ENCODE data around the gene XPO6.

The XPO6 gene

GRCh38 chr16:28200661-28201060 lies 11.1 kb downstream of the XPO6 start:
- no peaks in the 10 kb centered on the region for H3K4me1 ChIP-seq (ENCODE audit: control insufficient read depth, insufficient read depth, low read length)
- H3K27ac ChIP-seq (ENCODE audit: low read length) = no peak overlapping the region
- no peak overlapping the region for H3K4me3 ChIP-seq (ENCODE audit: low read length)
- peaks cover 6% of the 10 kb centered on the region; the same call in 1 of the 2 replicates for H3K36me3 ChIP-seq (ENCODE audit: control insufficient read depth, insufficient read depth, low read length)
- DNase-seq (ENCODE audit: low read depth, low spot score) = no peak
- H3K9me3 ChIP-seq (ENCODE audit: control insufficient read depth, insufficient read depth, low read length) = no peaks in the 10 kb centered on the region
- no CpG with 5 or more reads among the region's 5 CpGs for WGBS (ENCODE audit: insufficient coverage, insufficient read length)
- no peaks in the 10 kb centered on the region for H3K27me3 ChIP-seq (ENCODE audit: control insufficient read depth, insufficient read depth, low read length)

GRCh38 chr16:28196387-28196987 lies 15.3 kb downstream of the XPO6 start:
- H3K27me3 ChIP-seq (ENCODE audit: control insufficient read depth, insufficient read depth, low read length) = no peaks in the 10 kb centered on the region
- no peak for DNase-seq (ENCODE audit: low read depth, low spot score)
- WGBS (ENCODE audit: insufficient coverage, insufficient read length) = no CpG with 5 or more reads among the region's 5 CpGs
- no peak overlapping the region for H3K27ac ChIP-seq (ENCODE audit: low read length)
- peaks cover 3% of the 10 kb centered on the region; the same call in 1 of the 2 replicates for H3K4me1 ChIP-seq (ENCODE audit: control insufficient read depth, insufficient read depth, low read length)
- no peaks in the 10 kb centered on the region for H3K36me3 ChIP-seq (ENCODE audit: control insufficient read depth, insufficient read depth, low read length)
- H3K9me3 ChIP-seq (ENCODE audit: control insufficient read depth, insufficient read depth, low read length) = no peaks in the 10 kb centered on the region
- no peak overlapping the region for H3K4me3 ChIP-seq (ENCODE audit: low read length)

DNA sequence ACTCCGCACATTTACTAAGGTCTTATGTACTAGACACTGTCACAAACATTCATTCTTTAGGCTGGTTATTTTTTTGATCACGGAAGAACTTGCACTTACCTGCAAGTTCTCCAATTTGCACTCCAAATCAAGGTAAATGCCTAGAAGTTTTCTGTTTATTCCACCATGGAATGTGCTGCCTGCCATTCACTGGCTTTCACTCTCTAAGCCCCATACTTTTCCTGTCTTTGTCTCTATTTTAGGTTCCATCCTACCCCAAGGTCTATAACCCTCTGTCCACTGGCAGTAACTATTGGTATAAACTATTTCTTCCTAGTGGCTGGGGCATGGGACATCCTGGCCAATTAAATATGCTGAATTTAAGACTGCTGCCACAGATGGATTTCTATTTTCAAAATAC lies 15.9 kb downstream of the XPO6 start:
- H3K27ac ChIP-seq (ENCODE audit: low read length) = no peak overlapping the region
- H3K4me1 ChIP-seq (ENCODE audit: control insufficient read depth, insufficient read depth, low read length) = peaks cover 3% of the 10 kb centered on the region; the same call in 1 of the 2 replicates
- no peak for DNase-seq (ENCODE audit: low read depth, low spot score)
- WGBS (ENCODE audit: insufficient coverage, insufficient read length) = no CpG with 5 or more reads among the region's 2 CpGs
- no peak overlapping the region for H3K4me3 ChIP-seq (ENCODE audit: low read length)
- no peaks in the 10 kb centered on the region for H3K36me3 ChIP-seq (ENCODE audit: control insufficient read depth, insufficient read depth, low read length)
- no peaks in the 10 kb centered on the region for H3K27me3 ChIP-seq (ENCODE audit: control insufficient read depth, insufficient read depth, low read length)
- H3K9me3 ChIP-seq (ENCODE audit: control insufficient read depth, insufficient read depth, low read length) = no peaks in the 10 kb centered on the region

GRCh38 chr16:28193530-28194423 lies 18.0 kb downstream of the XPO6 start:
- Histone ChIP-seq H3K4me3 (ENCODE audit: low read length) (no peak overlapping the region), H3K4me1 (ENCODE audit: control insufficient read depth, insufficient read depth, low read length) (peaks cover 3% of the 10 kb centered on the region; the same call in 1 of the 2 replicates), H3K36me3 (ENCODE audit: control insufficient read depth, insufficient read depth, low read length) (no peaks in the 10 kb centered on the region), H3K9me3 (ENCODE audit: control insufficient read depth, insufficient read depth, low read length) (no peaks in the 10 kb centered on the region), H3K27ac (ENCODE audit: low read length) (no peak overlapping the region), H3K27me3 (ENCODE audit: control insufficient read depth, insufficient read depth, low read length) (no peaks in the 10 kb centered on the region)
- DNase-seq (ENCODE audit: low read depth, low spot score) = no peak
- no CpG with 5 or more reads among the region's 14 CpGs for WGBS (ENCODE audit: insufficient coverage, insufficient read length)

GRCh38 chr16:28192806-28193529 lies 18.8 kb downstream of the XPO6 start:
- Histone ChIP-seq H3K36me3 (ENCODE audit: control insufficient read depth, insufficient read depth, low read length) (no peaks in the 10 kb centered on the region), H3K4me1 (ENCODE audit: control insufficient read depth, insufficient read depth, low read length) (peaks cover 3% of the 10 kb centered on the region; the same call in 1 of the 2 replicates), H3K27ac (ENCODE audit: low read length) (no peak overlapping the region), H3K9me3 (ENCODE audit: control insufficient read depth, insufficient read depth, low read length) (no peaks in the 10 kb centered on the region), H3K27me3 (ENCODE audit: control insufficient read depth, insufficient read depth, low read length) (no peaks in the 10 kb centered on the region), H3K4me3 (ENCODE audit: low read length) (no peak overlapping the region)
- no CpG with 5 or more reads among the region's 10 CpGs for WGBS (ENCODE audit: insufficient coverage, insufficient read length)
- no peak for DNase-seq (ENCODE audit: low read depth, low spot score)

DNA sequence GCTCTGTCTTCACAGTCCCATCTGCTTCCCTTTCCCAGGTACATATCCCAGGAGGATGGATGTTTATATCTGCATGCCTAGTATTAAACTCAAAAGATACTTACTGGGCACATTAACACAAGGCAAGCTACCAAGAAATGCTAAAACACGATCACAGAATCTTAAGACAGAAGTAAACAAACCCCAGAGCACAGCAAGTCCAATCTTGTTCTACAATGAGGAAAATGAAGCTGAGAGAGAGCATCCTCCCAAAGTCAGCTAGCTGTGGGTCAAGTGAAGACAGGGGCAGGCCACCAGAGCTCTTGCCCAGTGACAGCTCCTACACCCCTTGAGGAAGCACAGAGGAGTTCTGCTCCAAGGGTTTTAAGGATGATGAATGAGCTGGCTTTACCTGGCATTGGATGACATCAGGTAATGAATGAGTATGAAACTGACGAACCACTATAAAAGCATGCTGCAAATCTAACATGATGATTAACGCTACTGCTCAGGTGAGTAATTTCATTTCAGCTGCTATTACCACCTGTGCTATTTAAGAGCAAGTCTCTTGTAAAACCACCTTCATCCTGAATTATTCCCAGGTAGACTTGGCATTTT lies 20.3 kb downstream of the XPO6 start:
- WGBS (ENCODE audit: insufficient coverage, insufficient read length) = no CpG with 5 or more reads among the region's 3 CpGs
- no peaks in the 10 kb centered on the region for H3K36me3 ChIP-seq (ENCODE audit: control insufficient read depth, insufficient read depth, low read length)
- H3K27ac ChIP-seq (ENCODE audit: low read length) = no peak overlapping the region

DNA sequence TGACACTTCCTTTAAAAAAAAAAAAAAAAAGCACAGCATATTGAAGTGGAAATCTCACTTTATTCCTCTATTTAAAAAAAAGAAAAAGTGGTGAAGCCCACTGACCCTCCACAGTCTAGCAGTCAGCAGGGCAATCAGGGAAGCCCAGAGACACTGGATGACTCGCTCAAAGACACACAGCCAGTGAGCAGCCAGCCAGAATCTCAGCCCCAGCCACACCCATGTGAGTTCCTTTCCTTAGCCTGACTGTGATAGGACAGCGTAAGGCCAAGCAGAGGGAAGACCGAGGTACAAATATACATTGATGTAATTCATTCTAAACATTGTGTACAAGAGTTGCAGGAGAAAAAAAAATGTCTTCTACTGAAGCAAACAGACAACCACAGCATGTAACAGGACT lies 22.5 kb downstream of the XPO6 start:
- peaks cover 3% of the 10 kb centered on the region; the same call in 1 of the 2 replicates for H3K4me1 ChIP-seq (ENCODE audit: control insufficient read depth, insufficient read depth, low read length)
- no peak overlapping the region for H3K27ac ChIP-seq (ENCODE audit: low read length)
- no peak for DNase-seq (ENCODE audit: low read depth, low spot score)
- H3K4me3 ChIP-seq (ENCODE audit: low read length) = no peak overlapping the region
- no peaks in the 10 kb centered on the region for H3K27me3 ChIP-seq (ENCODE audit: control insufficient read depth, insufficient read depth, low read length)
- H3K36me3 ChIP-seq (ENCODE audit: control insufficient read depth, insufficient read depth, low read length) = no peaks in the 10 kb centered on the region
- no peaks in the 10 kb centered on the region for H3K9me3 ChIP-seq (ENCODE audit: control insufficient read depth, insufficient read depth, low read length)
- no CpG with 5 or more reads among the region's 3 CpGs for WGBS (ENCODE audit: insufficient coverage, insufficient read length)

More for the DNA sequence above, 20.3 kb downstream of the XPO6 start:
- H3K4me1 ChIP-seq (ENCODE audit: control insufficient read depth, insufficient read depth, low read length) = peaks cover 3% of the 10 kb centered on the region; the same call in 1 of the 2 replicates
- H3K27me3 ChIP-seq (ENCODE audit: control insufficient read depth, insufficient read depth, low read length) = no peaks in the 10 kb centered on the region
- H3K9me3 ChIP-seq (ENCODE audit: control insufficient read depth, insufficient read depth, low read length) = no peaks in the 10 kb centered on the region
- no peak for DNase-seq (ENCODE audit: low read depth, low spot score)
- H3K4me3 ChIP-seq (ENCODE audit: low read length) = no peak overlapping the region

DNA sequence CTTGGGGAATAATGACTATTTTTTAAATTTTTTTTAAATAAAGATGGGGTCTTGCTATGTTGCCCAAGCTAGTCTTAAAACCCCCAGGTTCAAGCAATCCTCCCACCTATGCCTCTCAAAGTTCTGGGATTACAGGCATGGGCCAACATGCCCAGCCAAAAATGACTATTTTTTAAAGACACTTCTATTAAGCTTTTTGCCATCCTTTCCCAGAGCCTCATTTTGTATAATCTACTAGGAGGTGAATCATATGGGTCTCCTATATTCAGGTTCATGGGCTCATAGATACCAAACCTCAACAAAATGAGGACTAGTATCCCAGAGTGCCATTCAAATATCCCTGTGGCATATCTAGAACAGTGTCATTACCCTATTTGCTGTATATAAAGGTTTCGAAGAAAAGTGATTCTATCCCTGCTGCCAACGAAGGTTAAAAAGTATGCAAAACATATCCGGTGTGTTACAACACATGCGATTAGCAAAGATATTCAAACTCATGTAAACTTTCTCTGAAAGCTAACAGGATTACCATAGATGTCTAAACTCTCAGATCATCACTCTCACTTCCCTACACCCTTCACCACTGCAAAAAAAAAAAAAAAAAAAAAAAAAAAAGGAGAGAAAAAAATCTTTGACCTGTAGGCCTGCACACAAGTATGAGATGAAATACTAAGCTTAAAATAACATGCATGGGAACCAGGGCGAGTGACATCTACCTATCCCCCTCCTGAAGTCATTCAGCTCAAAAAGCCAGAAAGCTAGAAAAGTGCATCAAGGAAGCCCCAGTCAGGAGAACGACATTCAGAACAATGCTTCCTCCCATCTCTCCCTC lies 23.5 kb downstream of the XPO6 start:
- no peaks in the 10 kb centered on the region for H3K27me3 ChIP-seq (ENCODE audit: control insufficient read depth, insufficient read depth, low read length)
- no CpG with 5 or more reads among the region's 6 CpGs for WGBS (ENCODE audit: insufficient coverage, insufficient read length)
- DNase-seq (ENCODE audit: low read depth, low spot score) = no peak
- no peaks in the 10 kb centered on the region for H3K9me3 ChIP-seq (ENCODE audit: control insufficient read depth, insufficient read depth, low read length)
- no peaks in the 10 kb centered on the region for H3K36me3 ChIP-seq (ENCODE audit: control insufficient read depth, insufficient read depth, low read length)
- peaks cover 1% of the 10 kb centered on the region; the same call in 1 of the 2 replicates for H3K4me1 ChIP-seq (ENCODE audit: control insufficient read depth, insufficient read depth, low read length)
- H3K27ac ChIP-seq (ENCODE audit: low read length) = no peak overlapping the region
- H3K4me3 ChIP-seq (ENCODE audit: low read length) = no peak overlapping the region

DNA sequence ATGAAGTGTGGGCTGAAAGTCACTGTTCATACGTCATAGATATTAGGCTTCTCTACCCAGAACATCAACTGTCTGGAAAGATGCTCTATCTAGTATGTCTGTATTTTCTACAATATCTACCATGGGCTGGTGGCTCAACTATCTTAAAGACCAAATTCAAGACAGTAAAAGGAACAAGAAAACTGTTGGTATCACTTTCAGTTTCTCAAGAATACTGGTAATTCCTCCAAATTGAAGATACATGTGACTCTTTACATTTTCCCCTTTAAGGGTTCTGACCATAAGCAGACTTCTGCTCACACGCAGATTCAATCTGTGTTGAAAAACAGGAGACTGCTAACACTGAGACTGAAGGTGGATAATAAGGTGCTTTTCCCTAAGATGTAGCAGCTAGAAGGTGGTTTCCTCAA lies 24.2 kb downstream of the XPO6 start:
- H3K9me3 ChIP-seq (ENCODE audit: control insufficient read depth, insufficient read depth, low read length) = no peaks in the 10 kb centered on the region
- DNase-seq (ENCODE audit: low read depth, low spot score) = no peak
- H3K36me3 ChIP-seq (ENCODE audit: control insufficient read depth, insufficient read depth, low read length) = no peaks in the 10 kb centered on the region
- no peak overlapping the region for H3K4me3 ChIP-seq (ENCODE audit: low read length)
- H3K27ac ChIP-seq (ENCODE audit: low read length) = no peak overlapping the region
- no peaks in the 10 kb centered on the region for H3K27me3 ChIP-seq (ENCODE audit: control insufficient read depth, insufficient read depth, low read length)
- no CpG with 5 or more reads among the region's 2 CpGs for WGBS (ENCODE audit: insufficient coverage, insufficient read length)
- H3K4me1 ChIP-seq (ENCODE audit: control insufficient read depth, insufficient read depth, low read length) = peaks cover 1% of the 10 kb centered on the region; the same call in 1 of the 2 replicates

Data from iPS DF 6.9 (cell line).